ENCODE results near the gene IL16.
"Not testable (repeated sequence)": the region's sequence is repeated elsewhere in the genome, so short reads cannot be mapped to it uniquely, and the experiment has no call there.

Gene IL16

DNA sequence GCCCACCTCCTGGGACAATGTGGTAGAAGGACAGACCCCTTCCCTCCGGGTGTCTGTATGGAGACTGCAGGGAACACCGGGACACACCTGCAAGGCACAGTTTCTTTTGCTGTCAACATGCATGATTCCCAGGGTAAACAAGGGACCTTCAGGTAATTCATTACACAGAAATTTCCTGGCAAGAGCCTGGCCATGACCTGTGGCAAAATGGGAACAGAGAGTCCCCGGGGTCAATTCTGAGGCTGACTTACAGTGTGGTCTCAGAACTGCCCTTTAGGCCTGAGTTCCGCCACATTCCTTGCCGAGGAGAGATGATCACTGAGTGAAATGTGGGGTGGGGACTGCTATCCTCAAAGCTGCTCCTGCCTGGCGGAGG, 121.0 kb downstream of the IL16 start:
- no peak for DNase-seq

DNA sequence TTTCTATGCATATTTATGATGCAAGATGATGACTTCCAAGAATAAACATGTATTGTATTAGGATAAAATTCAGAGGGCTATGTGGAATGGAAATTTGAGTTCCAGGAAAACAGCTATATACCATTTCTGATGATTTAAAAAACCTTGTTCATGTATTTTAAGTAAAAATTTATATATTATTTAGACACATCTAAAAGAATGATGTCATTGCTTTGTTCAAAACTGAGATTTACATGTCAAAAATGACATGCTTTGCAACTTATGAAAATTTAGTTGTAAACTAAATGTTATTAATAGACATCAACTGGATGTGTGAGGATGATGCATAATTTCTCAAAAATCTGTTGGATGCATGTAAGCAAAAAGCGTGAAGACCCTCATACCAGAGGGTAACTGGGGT, 125.0 kb downstream of the IL16 start:
- DNase-seq, result no peak

DNA sequence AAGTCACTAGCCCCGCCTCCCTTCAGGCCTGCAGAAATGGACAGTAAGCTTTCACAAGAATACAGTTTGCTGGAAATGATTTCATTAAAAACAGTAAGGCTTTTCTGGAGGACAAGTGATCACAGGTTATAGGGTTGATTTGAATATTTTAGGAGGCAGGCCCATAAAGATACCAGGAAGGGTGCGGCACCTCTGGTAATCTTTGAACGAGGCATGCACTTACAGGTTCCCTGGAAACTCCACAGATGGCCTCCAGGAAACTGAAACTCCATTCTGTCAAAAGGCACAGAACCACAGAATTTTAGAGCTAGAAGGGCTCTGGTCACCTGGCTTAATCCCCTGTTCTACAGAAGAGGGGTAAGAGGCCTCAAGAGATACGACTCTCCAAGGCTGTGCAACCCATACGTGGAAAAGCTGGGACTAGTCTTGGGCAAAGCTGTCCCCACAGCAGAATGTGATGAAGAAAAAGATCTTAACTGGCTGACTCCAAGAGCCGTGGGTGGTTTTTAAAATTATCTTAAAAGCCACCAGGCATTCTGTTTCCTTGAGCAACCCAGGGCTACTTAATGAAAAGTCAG, 126.1 kb downstream of the IL16 start:
- peak; percentile 66 for DNase-seq

- peak; percentile 32 for DNase-seq
Measured at GRCh38 chr15:81323559-81323943, 126.9 kb downstream of the IL16 start.

GRCh38 chr15:81323944-81324881, 127.5 kb downstream of the IL16 start, which contains the start of gene STARD5:
Gene STARD5, minus strand, starts transcription at chr15:81324141. Its CDS starts 42 bp downstream, at chr15:81324099.
- peak; percentile 99 for DNase-seq

- DNase-seq, result no peak
Measured at GRCh38 chr15:81326466-81327212, 130.0 kb downstream of the IL16 start.

DNA sequence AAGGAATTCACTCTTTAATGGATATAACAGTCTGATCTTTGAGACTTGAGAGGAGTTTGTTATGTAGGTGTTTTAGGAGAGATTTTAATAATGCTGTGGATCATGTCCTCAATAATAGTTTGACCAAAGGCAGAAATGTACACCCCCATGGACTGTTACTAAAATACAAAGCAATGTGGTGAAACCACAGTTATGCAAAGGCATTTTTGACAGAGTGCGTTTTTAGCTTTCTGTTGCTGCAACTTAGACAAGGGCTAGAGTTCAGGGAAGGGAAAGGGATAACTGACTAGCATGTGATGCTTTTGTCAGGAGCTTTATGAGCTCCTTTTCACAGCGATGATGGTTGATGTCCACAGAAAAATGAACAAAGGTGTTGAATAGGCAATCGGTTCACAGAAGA, 130.8 kb downstream of the IL16 start:
- no peak for DNase-seq

DNA sequence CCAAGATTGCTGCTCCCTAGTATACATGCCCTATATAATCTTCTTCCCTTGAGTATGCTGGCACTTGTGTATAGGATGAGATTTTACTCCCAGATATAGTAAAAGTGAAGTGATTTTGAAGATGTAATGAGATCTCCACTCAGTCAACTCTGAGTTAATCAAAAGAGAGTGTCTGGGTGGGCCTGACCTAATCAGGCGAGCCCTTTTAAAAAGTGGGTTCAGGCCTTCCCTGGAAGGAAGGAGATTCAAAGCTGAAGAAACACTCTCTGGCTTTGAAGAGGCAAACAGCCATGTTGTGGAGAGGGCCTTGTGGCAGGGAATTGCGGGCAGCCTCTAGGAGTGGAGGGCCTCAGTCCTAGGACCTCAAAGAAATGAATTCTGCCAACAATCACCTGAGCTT, 132.8 kb downstream of the IL16 start:
- no peak for DNase-seq

DNA sequence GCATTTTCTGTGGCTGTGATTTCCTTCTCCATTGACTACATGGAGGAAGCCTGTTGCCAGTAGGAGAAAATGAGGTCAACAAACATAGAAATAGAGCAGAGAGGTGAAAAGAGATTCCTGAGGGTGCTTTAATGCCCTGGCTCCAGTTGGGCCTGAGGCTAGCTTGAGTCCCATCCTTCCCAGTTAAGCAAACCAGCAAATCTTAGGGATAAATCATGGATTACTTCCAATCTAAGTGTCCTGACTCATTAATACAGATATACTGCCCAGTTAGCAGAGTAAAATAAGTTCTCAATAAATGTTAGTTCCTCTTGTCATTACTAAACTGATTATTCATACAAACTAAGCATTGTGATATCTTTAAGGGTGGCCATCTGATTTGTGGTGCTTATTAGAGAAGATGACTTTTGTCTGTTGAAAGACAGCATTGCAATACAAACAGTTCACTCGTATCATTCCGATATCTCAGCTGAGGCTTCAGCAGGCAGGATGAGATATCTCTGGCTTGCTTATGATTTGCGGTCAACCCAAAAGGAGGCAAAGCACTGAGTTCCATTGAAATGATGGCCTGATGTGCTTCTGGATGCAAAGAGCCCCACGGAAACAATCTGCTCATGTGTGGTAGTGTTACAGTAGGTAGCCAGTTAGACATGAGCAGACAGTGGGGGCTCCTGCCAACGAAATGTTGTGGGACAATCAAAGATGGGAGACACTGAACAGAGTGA, 133.8 kb downstream of the IL16 start:
- no peak for DNase-seq

DNA sequence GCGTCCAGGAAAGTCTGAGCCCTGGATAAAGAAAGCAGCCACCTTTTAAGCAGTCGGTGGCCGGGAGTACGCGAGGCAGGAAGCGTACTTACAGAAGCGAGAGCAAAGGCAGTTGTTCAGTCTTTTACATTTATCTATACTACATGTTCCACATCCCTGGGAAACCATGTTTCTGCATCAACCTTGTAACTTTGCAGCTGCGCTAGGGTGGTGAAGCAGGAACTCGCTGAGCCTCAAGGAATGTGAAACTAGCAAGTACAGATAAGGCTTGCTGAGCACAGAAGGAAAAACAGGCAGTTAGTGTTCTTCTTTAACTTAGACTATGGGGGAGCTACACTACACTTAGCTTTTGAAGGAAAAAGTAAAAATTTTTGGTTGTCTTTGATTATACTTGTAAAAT, 134.5 kb downstream of the IL16 start:
- DNase-seq, result not testable (repeated sequence)

- no peak for DNase-seq
Measured at GRCh38 chr15:81331600-81331999, 134.9 kb downstream of the IL16 start.

GRCh38 chr15:81332326-81332725, 135.6 kb downstream of the IL16 start:
- no peak for DNase-seq

DNA sequence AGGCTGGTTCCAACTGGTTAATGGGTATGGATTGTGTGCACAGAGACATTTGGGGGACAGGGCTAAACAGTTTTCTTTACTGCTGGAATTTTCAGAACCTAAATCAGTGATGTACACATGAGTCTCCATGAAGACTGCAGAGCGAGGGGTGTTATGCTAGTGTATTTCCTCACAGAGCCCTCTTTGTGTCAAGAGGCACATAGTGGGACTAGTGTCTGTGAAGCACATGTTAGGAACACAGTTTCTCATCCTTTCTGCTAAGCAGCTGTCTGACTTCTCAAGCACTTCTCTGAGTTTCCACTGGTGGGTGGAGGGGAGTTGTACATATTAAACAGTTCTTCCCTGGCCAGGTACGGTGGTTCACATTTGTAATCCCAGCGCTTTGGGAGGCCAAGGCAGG, 136.7 kb downstream of the IL16 start:
- no peak for DNase-seq

DNA sequence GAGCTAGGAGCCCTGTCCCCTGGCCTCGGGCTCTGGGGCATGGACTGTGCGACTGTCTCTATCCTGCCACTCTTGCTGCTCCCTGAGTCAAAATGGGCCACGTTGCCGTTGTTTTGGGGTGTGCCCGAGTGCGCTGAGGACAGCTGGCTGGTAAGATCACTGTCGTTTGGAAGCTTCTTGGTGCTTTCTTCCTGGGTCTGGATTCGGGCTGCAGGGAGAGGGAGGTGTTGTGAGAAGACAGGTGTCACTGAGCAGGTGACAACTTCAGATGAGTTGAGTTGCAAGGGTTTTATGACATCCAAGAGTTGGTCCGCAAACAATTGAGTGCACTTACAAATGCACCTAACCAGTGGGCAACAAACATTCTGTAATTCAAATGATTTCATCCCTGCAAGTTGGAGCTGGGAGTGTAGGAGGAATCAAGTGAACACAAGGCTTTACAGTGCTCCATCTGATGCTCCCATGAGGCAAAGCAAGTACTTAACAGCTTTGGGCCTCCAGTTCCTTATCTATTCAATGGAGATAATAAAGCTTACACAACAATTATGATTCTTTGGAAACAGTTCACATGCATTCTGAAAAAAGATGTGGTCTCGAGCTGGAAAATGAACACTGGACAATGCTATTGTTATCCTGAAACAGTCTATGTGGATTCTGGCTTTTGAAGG, 138.2 kb downstream of the IL16 start:
- DNase-seq, result no peak

DNA sequence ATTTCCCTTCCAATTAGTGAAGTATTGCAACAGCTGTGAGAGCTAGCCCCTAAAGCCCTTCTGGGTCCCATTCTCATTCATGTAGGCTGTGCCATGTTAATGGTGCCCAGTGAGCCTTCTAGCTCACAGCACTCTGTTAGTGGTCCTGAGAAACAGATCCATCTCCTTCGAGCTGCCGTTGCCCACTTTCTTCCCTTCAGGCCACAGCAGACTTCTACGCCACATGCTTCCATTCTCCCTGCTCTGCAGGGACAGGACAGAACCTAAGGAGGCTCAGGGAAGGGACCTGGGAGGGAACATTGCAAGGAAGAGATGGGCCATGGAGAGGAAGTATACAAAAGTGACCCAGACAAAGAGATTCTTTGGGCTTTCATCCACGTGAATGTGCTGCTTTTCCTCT, 139.0 kb downstream of the IL16 start:
- no peak for DNase-seq

DNA sequence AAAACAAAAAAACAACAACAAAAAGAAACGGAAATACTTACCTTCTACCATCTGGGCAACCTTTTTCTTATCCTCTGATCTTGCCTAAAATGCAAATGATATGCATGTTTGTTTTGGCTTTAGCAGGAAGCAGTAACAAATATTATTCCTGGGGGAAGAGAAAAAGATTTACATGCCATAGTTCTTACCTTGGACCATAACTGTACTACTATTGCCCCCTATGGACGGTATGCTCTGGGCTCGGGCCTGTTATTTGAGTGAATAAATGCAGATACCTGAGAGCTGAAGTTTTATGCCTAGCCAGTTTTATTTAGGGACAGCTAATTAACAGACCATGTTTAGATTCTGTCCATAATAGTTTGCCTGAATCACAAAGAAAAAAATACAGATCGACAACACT, 139.9 kb downstream of the IL16 start:
- peak; percentile 23 for DNase-seq

GRCh38 chr15:81337241-81337640, 140.6 kb downstream of the IL16 start:
- no peak for DNase-seq

DNA sequence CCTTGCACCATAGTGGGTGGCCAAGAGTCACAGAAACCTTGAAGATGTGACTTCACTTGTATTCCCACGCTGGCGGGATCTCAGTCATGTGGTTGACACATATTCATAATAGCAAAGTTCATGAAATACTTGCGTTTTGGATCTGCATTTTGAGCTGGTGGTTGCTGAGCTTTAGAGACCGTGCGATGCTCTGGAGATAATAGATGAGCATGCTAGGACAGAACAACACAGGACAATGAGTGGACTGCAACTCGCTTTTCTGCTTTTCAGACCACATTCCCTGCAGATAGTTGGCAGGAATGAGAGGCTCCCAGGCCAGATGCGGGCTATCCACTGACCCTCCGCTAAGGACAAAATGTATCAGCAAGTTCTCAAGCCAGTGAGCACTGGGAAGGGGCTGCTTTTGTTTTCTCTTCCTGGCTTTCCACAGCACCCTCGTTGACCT, 141.1 kb downstream of the IL16 start:
- DNase-seq, result no peak

- no peak for DNase-seq
Measured at GRCh38 chr15:81338170-81339007, 141.7 kb downstream of the IL16 start.

DNA sequence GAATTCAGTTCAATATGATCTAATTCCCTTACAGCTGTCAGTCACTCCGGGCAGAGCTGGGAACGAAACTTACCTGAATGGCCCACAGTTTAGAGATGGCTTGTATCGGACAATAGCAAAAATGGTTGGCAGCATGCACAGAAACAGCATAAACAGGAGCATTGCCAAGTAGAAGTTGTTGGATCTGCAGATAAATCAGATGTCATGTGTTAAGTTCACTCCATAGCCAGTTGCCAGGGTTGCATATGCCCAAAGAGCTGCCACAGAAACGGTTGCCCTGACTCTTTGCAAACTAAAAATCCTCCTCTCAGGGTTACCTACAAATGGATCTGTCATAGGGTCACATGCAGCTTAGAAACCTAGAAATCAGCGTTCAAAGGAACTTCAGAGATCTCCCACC, 142.6 kb downstream of the IL16 start:
- DNase-seq, result no peak

GRCh38 chr15:81339851-81340250, 143.2 kb downstream of the IL16 start:
- no peak for DNase-seq
